ENCODE results near the gene OVOL3.
"Not testable (repeated sequence)": the region's sequence is repeated elsewhere in the genome, so short reads cannot be mapped to it uniquely, and the experiment has no call there.

Gene OVOL3

DNA sequence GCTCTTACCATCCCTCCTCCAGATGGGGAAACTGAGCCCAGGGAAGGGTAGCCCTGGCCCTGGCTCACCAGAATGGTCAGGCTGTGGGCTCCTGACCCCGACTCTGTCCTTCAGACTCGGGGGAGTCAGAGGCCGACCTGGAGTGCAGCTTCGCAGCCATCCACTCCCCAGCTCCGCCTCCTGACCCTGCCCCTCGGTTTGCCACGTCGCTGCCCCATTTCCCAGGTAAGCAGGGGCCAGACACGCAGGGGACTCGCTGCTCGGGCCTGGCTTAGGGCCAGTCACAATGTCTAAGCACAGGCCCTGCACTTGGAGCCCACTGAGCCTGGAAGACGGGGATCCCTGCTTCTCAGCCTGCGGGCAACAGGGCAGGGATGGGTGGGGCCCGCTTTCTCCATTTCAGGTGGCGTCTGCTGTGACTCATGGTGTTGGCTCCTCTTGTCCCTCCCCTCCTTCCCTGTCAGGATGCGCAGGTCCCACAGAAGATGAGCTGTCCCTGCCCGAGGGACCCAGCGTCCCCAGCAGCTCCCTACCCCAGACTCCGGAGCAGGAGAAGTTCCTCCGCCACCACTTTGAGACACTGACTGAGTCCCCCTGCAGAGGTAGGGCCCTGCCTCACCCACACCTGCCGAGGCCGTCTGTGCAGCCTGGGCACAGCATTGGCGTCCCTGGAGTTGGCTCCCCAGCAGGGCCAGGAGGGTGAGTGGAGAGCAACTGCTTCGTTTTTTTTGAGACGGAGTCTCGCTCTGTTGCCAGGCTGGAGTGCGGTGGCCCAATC, 9.2 kb upstream of the OVOL3 start:
- DNase-seq = no peak

DNA sequence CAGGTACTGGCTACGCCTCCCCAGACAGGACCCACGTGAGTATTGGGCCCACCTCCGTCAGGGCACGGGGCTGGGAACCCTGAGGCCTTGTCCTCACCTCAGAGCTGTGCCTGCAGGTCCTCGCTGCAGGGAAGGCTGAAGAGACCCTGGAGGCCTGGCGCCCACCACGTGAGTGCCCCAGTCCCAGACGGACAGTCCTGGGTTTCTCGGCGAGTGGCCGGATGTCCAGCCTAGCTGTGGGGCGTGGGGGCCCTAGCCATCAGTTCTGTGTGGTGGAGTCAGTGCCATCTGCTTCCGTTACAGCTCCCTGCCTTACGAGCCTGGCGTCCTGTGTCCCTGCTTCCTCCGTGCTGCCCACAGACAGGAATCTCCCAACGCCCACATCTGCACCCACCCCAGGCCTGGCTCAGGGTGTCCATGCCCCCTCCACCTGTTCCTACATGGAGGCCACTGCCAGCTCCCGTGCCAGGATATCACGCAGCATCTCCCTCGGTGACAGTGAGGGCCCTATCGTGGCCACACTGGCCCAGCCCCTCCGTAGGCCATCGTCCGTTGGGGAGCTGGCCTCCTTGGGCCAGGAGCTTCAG, 7.8 kb upstream of the OVOL3 start:
- DNase-seq = no peak

DNA sequence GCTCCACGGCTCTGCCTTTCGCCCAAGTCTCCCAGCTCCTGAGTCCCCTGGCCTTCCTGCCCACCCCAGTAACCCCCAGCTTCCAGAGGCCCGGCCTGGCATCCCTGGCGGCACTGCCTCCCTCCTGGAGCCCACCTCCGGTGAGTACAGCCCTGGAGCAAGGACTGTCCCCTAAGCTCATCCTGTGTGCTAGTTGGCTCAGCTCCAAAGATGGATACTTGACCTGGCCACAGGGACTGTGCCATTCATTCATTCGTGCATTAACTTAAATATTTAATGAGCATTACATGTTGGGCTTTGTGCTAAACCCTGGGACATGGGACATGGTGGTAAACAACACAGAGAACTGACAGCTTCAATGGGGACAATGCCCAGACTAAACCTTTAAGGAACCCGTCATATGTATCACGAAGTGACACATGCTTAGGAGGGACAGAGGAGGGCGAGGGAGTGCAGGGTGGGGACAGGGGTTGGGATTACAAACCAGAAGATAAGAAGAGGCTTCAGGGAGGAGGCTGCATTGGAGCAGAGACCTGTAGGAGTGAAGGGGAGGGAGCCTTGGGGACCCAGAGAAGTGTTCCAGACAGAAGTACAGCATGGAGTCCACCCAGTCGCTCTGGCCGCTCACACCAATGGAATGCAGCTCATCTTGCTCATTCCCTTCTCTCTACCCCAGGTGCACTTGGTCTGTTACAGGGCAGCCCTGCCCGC, 6.9 kb upstream of the OVOL3 start:
- DNase-seq = no peak

DNA sequence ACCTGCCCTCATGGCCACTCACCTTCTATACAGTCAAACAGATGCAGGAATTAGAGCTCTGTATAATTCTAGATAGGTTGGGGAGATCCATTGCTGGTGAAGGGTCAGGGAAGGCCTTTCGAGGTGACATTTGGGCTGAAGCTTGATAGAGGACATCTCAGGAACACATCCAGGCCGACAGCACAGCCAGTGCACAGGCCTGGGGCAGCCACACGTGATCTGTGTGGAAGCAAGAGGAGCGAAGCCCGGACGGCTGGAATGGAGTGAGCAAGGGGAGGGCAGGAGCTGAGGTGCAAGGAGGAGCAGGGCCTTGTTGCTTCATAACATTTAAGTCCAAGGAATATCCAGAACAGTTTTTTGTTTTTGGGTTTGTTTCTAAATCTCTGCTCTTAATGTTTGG, 4.5 kb upstream of the OVOL3 start:
- DNase-seq = no peak

DNA sequence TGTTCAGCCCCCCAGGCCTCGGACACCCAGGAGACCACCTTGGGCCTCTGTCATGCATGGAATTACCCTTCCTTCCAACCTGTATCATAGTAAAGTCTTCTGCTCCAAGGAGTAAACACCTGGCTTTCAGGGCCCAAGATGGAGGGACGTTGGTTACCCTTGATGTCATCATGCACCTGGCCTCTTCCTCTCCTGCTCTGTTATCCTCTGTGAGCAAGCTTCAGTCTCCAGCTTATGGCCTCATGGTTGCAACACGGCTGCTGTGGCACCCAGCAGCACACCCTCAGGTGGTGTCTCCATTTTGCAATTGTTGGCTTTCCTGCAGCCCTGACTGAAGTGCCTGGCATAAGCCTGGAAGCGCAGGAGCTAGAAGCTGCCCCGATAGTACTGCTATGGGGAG, 4.0 kb upstream of the OVOL3 start:
- no peak for DNase-seq

DNA sequence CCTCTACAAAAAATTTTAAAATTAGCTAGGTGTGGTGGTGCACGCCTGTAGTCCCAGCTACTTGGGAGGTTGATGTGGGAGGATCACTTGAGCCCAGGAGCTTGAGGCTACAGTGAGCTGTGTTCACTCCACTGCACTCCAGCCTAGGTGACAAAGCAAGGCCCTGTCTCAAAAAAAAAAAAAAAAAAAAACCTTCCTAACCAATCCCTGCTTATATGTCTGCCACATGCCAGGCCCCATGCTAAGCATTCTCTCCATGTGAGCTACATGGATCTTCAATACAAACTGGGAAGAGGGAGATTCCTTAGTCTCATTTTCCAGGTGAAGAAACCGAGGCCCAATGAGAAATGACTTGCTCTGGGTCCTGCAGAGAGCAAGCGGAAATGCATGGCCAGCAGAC, 2.3 kb upstream of the OVOL3 start:
- DNase-seq = no peak

DNA sequence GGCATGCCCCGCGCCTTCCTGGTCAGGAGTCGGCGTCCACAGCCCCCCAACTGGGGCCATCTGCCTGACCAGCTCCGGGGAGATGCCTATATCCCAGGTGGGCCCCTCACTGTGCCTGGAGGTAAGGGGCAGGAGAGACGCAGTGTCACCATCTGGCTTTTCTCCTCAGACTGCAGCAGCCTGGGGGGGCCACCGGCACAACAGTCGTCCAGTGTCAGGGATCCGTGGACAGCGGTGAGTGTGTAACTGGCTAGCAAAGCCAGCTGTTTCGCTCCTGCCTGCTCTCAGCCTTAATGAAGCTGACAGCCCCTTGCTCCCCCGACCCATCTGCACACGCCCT, 227 bp downstream of the OVOL3 start:
- no peak for DNase-seq

DNA sequence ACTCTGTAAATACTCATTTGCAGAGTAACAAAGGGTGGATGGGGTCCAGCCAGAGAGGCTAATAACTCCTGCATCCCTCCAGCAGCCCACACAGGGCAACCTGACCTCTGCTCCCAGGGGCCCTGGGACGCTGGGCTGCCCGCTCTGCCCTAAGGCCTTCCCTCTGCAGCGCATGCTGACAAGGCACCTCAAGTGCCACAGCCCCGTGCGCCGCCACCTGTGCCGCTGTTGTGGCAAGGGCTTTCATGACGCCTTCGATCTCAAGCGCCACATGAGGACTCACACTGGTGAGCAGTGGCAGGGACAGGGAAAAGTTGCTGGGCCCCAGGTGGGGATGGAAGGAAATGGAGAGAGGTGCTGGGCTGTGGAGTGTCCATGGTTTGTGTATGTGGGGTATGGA, 1.7 kb downstream of the OVOL3 start:
- DNase-seq = no peak

DNA sequence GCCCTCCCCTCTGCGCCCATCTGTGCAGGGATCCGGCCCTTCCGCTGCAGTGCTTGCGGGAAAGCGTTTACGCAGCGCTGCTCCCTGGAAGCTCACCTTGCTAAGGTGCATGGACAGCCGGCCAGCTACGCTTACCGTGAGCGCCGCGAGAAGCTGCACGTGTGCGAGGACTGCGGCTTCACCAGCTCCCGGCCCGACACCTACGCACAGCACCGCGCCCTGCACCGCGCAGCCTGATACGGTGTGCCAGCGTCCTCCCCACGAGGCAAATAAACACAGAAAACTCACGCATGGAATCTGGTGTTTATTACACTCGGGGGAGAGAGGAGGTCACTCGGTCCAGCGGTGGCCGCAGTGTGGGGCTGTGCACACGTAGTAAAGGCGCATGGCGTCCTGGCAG, 2.5 kb downstream of the OVOL3 start:
- no peak for DNase-seq

DNA sequence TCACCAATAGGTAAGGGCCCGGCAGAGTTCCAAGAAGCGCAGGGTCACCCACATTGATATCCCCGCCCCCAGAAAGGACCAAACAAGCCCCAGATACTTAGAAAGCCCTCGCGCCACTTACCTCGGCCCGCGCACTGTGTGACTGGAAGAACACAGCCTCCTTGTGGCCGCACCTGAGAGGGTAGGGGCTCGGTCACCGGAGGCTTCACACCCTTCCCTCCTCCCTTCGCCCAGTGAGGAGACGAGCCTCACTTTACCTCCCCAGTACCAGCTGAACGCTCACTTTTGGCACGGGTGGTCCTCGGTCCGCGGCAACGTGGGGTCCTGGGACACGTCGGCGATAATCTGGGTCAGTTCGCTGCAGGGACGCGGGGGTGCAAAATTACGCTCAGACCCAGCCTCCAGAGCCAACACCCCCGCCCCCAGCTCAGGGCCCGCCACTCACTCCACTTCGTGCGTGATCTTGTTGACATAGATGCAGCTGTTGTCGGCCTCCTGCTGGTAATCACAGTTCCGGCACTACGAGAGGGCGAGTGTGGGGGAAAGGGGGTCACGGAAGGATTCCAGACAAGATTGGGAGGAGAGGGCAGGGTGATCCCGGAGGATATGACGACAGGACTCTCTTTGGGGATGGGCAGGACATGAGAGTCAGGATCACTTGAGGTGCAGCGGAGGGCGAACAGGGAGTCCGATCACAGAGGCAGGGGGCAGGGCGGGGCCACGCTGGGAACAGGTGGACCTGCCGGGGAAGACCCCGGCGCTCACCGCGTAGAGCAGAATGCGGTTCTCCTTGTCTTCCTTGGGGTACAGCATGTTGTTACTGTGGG, 3.2 kb downstream of the OVOL3 start:
- DNase-seq = peak; percentile 17 to 36

DNA sequence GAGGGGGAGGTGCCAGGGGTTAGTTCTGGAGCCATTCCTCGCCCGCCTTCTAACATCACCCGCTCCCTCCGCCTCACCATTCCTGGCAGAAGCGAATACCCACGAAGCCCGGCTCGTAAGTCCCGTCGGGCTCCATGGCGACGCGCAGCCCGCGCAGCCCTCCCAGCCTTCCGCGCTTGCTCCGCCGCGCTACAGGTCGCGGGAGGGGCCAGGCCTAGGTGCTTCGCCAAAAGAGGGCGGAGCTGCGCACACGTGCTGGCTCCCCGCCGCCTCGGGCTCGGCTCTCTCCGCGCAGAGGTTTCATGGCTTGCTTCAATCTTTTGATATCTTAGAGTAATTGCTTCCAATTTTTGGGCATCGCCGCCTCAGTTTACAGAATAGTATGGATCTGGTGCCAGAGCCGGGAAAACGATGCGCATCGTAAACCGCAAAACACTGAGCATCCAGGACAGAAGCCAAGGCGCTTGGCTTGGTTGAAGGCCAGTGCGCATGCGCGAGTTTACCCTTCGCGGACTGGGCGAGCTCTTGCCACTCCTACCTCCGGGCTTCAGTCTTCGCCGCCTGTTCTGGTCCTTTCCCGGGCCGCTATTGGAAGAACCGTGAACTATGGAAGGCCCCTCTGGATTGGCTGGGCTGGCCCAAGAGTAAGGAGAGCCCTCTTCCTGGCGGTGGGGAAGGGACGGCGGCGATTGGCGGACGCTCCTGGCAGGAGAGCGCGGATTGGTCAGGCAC, 3.9 kb downstream of the OVOL3 start, which contains the start of gene POLR2I:
Gene POLR2I, minus strand, starts transcription at position 155 of the 732 bp plus-strand sequence. Its CDS starts 19 bp downstream, at position 136.
- DNase-seq = peak; percentile 99

DNA sequence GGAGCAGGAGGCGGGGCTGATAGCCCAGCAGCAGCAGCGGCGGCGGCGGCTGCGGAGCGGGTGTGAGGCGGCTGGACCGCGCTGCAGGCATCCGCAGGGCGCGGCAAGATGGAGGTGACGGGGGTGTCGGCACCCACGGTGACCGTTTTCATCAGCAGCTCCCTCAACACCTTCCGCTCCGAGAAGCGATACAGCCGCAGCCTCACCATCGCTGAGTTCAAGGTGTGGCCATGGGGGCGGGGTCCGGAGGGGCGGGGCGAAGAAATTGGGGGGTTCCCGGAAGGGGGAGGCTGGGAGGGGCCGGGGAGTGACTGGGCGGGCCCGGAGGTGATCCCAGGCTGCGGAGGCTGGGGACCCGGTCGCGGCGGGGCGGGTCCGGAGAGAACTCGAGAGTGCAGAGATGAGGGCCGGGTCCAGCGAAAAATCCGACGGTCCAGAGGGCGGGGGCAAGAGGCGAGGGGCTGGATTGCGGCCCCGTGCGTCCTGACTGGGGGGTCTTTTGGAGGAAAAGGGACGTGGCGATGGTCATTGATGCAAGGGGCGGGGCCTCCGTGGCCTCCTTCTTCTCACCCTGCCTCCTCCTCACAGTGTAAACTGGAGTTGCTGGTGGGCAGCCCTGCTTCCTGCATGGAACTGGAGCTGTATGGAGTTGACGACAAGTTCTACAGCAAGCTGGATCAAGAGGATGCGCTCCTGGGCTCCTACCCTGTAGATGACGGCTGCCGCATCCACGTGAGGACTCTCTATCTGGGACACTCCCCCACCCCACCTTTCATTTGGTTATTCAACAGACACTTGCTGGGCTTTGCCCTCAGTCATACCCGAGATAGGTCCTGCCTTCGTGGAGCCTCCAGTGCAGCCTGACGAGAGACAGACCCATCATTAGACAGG, 4.8 kb downstream of the OVOL3 start, which contains the start of gene TBCB:
Gene TBCB, plus strand, starts transcription at position 16 of the 891 bp plus-strand sequence. Its CDS starts 93 bp downstream, at position 109.
- peak in 1 of 2 experiments; percentile 36 for DNase-seq

DNA sequence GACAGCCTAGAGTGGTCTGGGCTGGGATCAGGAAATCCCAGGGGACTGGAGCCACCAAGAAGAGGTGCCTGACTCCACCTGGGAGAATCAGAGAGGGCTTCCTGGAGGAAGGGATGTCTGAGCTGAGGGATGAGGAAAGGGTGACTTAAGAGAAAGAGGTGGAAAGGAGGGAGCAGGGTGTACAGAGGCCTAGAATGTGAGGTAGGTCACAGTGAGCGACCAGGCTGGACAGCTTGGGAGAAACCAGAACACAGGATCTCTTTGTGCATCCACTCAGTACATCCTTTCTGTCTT, 5.3 kb downstream of the OVOL3 start:
- no peak for DNase-seq

DNA sequence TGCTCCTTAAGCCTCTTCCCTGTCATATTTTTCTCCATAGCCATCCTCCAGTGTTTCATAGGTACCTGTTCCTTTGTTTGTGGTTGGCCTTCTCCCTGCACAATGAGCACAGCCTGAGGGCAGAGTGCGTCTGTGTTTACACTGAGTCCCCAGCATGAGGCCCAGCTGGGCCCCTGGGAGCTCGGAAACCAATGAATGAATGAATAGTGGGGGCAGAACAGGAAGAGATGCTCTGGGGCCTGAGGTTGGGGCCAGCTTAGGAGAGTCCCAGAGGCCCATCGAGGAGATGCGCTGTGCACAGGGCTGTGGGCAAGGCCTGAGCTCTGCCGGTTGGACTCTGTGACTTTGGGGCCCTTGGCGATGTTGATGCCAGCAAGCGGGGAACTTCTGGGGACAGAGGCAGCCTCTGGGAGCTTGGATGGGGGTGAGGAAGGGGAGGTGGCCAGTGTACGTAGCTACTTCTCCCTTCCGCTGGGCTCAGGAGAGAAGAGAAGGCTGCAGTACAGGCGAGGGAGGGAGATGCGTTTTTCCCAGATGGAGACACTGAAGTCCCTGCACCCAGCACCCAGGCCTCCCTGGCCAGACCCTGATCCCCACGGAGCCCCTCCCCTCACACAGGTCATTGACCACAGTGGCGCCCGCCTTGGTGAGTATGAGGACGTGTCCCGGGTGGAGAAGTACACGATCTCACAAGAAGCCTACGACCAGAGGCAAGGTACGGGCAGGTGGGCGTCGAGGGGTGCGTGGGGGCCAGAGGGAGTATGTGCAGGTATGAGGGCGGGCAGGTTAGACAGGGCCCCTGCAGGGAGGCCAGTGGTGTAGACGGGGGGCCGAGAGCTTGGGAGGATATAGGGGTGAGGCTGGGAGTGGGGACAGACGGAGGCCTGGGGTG, 9.4 kb downstream of the OVOL3 start:
- DNase-seq = peak; percentile 59 to 80

DNA sequence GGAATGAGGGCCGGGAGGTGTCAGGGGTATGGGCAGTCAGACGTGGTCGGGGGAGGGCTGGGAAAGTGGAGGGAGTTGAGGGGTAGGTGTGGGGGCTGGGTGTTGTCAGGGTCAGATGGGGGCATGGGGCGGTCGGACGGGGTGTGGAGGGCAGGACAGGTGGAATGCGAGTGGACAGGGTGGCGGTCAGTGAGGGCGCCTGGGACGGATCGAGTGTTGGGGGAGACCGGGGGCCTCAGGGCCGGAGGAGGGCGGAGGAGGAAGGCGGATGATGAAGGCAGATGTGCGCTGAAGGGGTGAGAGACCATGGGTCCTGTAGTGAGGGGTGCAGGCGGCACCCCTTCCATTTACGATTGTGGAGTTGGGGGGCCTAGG, 10.0 kb downstream of the OVOL3 start:
- DNase-seq = no peak

DNA sequence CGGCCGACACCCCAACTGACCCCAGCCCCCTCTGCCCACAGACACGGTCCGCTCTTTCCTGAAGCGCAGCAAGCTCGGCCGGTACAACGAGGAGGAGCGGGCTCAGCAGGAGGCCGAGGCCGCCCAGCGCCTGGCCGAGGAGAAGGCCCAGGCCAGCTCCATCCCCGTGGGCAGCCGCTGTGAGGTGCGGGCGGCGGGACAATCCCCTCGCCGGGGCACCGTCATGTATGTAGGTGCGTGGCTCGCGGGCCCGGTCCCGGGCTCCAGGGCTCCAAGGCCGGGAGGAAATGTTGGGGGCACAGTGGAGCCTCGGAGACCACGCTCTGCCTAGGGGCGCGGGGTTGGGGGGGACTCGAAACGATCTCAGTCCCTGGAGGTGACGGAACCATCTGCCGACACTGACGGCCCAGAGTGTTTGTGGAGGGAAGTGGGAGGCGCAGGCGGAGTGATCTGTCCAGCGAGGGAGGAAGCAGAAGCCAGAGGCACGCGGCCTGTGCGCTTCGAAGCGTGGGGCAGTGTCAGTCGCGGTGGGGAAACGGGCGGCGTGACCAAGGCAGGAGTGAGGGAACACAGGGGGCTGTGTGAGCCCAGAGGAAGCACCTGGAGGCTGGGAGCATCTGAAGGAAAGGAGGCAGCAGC, 10.7 kb downstream of the OVOL3 start:
- no peak for DNase-seq

DNA sequence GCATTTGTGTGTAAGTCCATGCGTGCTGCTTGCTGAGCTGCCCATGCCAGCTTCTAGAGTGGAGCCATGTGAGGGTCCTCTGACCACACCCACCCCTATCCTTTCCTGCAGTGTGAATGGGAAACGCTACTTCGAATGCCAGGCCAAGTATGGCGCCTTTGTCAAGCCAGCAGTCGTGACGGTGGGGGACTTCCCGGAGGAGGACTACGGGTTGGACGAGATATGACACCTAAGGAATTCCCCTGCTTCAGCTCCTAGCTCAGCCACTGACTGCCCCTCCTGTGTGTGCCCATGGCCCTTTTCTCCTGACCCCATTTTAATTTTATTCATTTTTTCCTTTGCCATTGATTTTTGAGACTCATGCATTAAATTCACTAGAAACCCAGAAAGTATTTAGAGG, 14.6 kb downstream of the OVOL3 start:
- DNase-seq = no peak

DNA sequence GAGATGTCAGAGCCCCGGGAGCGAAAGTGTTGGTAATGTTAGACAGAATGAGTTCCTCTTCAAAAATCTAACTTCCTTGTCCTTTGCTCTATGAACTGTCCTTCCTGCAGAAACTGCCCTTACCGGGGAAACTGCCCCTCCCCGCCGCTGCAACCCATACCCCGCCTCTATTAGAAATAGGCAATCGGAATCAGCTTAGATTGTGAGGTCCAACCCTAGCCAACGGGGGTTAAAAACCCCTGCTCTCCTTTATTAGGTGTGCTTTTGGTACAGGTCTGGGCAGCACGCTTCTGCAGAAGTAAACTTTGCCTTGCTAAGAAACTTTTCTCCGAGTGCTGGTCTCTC, 17.4 kb downstream of the OVOL3 start:
- no peak for DNase-seq

DNA sequence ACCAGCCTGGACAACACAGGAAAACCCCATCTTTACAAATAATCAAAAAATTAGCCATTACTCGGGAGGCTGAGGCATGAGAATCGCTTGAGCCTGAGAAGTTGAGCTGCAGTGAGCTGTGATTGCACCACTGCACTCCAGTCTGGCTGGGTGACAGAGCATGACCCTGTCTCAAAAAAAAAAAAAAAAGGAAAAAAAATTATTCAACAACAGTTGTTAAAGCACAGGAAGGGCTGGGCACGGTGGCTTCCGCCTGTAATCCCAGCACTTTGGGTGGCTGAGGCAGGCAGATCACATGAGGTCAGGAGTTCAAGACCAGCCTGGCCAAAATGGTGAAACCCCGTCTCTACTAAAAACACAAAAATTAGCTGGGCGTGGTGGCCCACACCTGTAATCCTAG, 20.3 kb downstream of the OVOL3 start:
- not testable (repeated sequence) for DNase-seq

DNA sequence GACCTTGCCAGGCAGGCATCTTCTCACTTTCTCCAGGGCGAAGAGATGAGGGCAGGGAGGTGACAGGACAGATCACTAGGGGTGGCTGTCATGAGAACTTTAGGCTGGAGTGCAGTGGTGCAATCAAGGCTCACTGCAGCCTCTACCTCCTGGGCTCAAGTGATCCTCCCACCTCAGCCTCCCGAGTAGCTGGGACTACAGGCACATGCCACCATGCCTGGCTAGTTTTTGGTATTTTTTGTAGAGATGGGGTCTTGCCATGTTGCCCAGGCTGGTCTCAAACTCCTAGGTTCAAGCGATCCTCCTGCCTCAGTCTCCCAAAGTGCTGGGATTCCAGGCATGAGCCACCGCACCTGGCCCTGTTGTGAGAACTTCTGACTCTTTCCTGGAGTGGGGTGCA, 23.9 kb downstream of the OVOL3 start:
- not testable (repeated sequence) for DNase-seq

All from NCI-H2081 (cell line).